Spleen (tissue), 7 donors: Measurements from ENCODE around the gene RAB44.

Experiments
- CTCF ChIP-seq, 11 experiments: fragments of 200-600 bp in 7 of 11; fragments of 450-650 bp in 4 of 11; sonication (generic) in 4 of 11; IDR thresholded peaks in 8 of 11; conservative IDR thresholded peaks in 3 of 11; 1 replicate in 7 of 11; 2 replicates in 4 of 11; pipeline versions ENCODE4 v1.4.0 to v1.8.0; 2016 to 2021; ENCODE audit warnings: antibody characterized with exemption in 11 of 11, inconsistent platforms in 4 of 11, mild to moderate bottlenecking in 1 of 11
- POLR2A ChIP-seq, 3 donors: fragments of 450-650 bp; IDR thresholded peaks; one replicate each; pipeline ENCODE4 v1.5.1; 2017; ENCODE audit warnings: antibody characterized with exemption in 3 of 3, mild to moderate bottlenecking in 1 of 3
- POLR2AphosphoS5 ChIP-seq, 3 donors: sonication (generic); formaldehyde crosslinking; IDR thresholded peaks; one replicate each; pipeline ENCODE4 v1.5.1; 2017; ENCODE audit warnings: antibody characterized with exemption in 3 of 3
- donor health status: DM: no; HTN: no; CAD: no; lungs with moderate emphysema.
- donor health status: DM: no; HTN: no; CAD: no.
- donor health status: DM: no; HTN: no; CAD: no.

DNA sequence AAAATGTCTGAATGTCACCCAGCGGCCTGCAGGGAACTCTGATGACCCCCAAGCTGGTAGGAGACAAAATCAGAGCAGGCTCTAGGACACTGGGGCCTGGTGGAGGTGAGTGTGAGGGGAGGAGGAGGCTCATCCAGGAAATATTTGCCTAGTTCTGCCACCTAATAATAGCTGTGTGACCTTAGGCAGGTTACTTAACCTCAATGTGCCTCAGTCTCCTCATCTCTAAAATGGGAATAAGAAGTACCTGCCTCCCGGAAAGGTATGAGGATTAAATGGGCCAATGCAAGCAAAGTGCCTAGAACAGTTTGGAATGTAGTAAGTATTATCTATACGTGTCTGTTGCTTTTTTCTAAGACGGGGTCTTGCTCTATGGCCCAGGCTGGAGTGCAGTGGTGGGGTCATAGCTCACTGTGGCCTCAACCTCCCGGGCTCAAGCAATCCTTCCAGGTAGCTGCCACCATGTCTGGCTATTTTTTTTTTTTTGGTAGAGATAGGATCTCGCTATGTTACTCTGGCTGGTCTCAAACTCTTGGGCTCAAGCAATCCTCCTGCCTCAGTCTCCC is 60.4 kb downstream of the RAB44 start:
- TF ChIP-seq CTCF (IDR thresholded peaks at IDR 0.05 in 8 of 11, conservative IDR thresholded peaks at IDR 0.05 in 3 of 11) (no peak), POLR2AphosphoS5 (IDR thresholded peaks at IDR 0.05) (no peak), POLR2A (IDR thresholded peaks at IDR 0.05) (no peak)
